IgD-negative memory B cell (primary cell): ENCODE data around the gene TMPRSS2. TPM values are rescaled to one million over a fixed set of nuclear protein-coding genes. Genes with fewer than 3 reads are reported as not detected.

Experiments
- H3K27ac Mint-ChIP-seq, 3 donors: one replicate each; pipeline ENCODE4 v1.8.0; 2020 to 2022; ENCODE audit warnings: mild to moderate bottlenecking in 3 of 3, mixed read lengths in 3 of 3, moderate library complexity in 1 of 3
- H3K27me3 Mint-ChIP-seq: one replicate; pipeline ENCODE4 v1.8.0; 2021; ENCODE audit warnings: mixed read lengths
- H3K36me3 Mint-ChIP-seq: one replicate; pipeline ENCODE4 v1.8.0; 2020; ENCODE audit warnings: mild to moderate bottlenecking, mixed read lengths
- H3K4me1 Mint-ChIP-seq, 3 donors: one replicate each; pipeline ENCODE4 v1.8.0; 2020 to 2022; ENCODE audit warnings: mixed read lengths in 3 of 3, mild to moderate bottlenecking in 1 of 3
- H3K4me3 Mint-ChIP-seq, 4 donors: one replicate each; pipeline ENCODE4 v1.8.0; 2020 to 2022; ENCODE audit warnings: mild to moderate bottlenecking in 4 of 4, mixed read lengths in 4 of 4, moderate library complexity in 3 of 4
- H3K9me3 Mint-ChIP-seq, 3 donors: one replicate each; pipeline ENCODE4 v1.8.0; 2020 to 2021; ENCODE audit warnings: mixed read lengths in 3 of 3, mild to moderate bottlenecking in 1 of 3
- polyA plus RNA-seq: library from polyadenylated mRNA; unstranded; fragments of 300-500 nt; fragmentation: Illumina TruSeq; gene quantifications from one replicate; pipeline ENCODE4 v1.2.3, GENCODE V29; 2021

Gene TMPRSS2
- polyA plus RNA-seq, 1 donor from 2014 or later, result not detected

GRCh38 chr21:41480086-41480690 is 27.8 kb downstream of the TMPRSS2 start:
- H3K9me3 Mint-ChIP-seq, result no peaks in the 10 kb centered on the region
- no peak overlapping the region for H3K4me3 Mint-ChIP-seq
- H3K4me1 Mint-ChIP-seq, result peaks cover 0 to 14% (median 5%) of the 10 kb centered on the region in 3 donors
- peaks cover 10% of the 10 kb centered on the region for H3K27me3 Mint-ChIP-seq
- no peak overlapping the region for H3K27ac Mint-ChIP-seq
- no peaks in the 10 kb centered on the region for H3K36me3 Mint-ChIP-seq

GRCh38 chr21:41479686-41480085 is 28.3 kb downstream of the TMPRSS2 start:
- H3K36me3 Mint-ChIP-seq, result no peaks in the 10 kb centered on the region
- peaks cover 10% of the 10 kb centered on the region for H3K27me3 Mint-ChIP-seq
- peaks cover 0 to 14% (median 5%) of the 10 kb centered on the region in 3 donors for H3K4me1 Mint-ChIP-seq
- no peak overlapping the region for H3K27ac Mint-ChIP-seq
- H3K9me3 Mint-ChIP-seq, result no peaks in the 10 kb centered on the region
- no peak overlapping the region for H3K4me3 Mint-ChIP-seq

GRCh38 chr21:41478319-41479177 is 29.4 kb downstream of the TMPRSS2 start:
- peak overlapping the region in 1 of 4 donors; percentile 52 for H3K4me3 Mint-ChIP-seq

GRCh38 chr21:41477641-41478318 is 30.2 kb downstream of the TMPRSS2 start:
- no peaks in the 10 kb centered on the region for H3K36me3 Mint-ChIP-seq
- H3K4me1 Mint-ChIP-seq, result peaks cover 0 to 9% (median 4%) of the 10 kb centered on the region in 3 donors
- peaks cover 10% of the 10 kb centered on the region for H3K27me3 Mint-ChIP-seq
- no peak overlapping the region for H3K4me3 Mint-ChIP-seq
- H3K27ac Mint-ChIP-seq, result peak overlapping the region in 1 of 3 donors; percentile 58
- H3K9me3 Mint-ChIP-seq, result no peaks in the 10 kb centered on the region

More at GRCh38 chr21:41478319-41479177, 29.4 kb downstream of the TMPRSS2 start:
- Mint-ChIP-seq H3K27ac (no peak overlapping the region), H3K27me3 (peaks cover 10% of the 10 kb centered on the region), H3K4me1 (peaks cover 0 to 11% (median 5%) of the 10 kb centered on the region in 3 donors), H3K9me3 (no peaks in the 10 kb centered on the region), H3K36me3 (no peaks in the 10 kb centered on the region)

- no peak overlapping the region for H3K4me3 Mint-ChIP-seq
- peaks cover 12% of the 10 kb centered on the region for H3K27me3 Mint-ChIP-seq
- no peaks in the 10 kb centered on the region for H3K4me1 Mint-ChIP-seq
- no peaks in the 10 kb centered on the region for H3K9me3 Mint-ChIP-seq
- no peaks in the 10 kb centered on the region for H3K36me3 Mint-ChIP-seq
- no peak overlapping the region for H3K27ac Mint-ChIP-seq
These were observed 32.1 kb downstream of the TMPRSS2 start for GRCh38 chr21:41475714-41476420.

- Mint-ChIP-seq H3K4me1 (no peaks in the 10 kb centered on the region), H3K27me3 (peaks cover 26% of the 10 kb centered on the region), H3K27ac (no peak overlapping the region), H3K9me3 (no peaks in the 10 kb centered on the region), H3K36me3 (no peaks in the 10 kb centered on the region), H3K4me3 (no peak overlapping the region)
These were observed 35.0 kb downstream of the TMPRSS2 start for GRCh38 chr21:41472753-41473548.

GRCh38 chr21:41470054-41470453 is 37.9 kb downstream of the TMPRSS2 start:
- H3K4me3 Mint-ChIP-seq, result no peak overlapping the region
- H3K4me1 Mint-ChIP-seq, result no peaks in the 10 kb centered on the region
- no peaks in the 10 kb centered on the region for H3K36me3 Mint-ChIP-seq
- no peaks in the 10 kb centered on the region for H3K9me3 Mint-ChIP-seq
- H3K27me3 Mint-ChIP-seq, result peaks cover 27% of the 10 kb centered on the region
- H3K27ac Mint-ChIP-seq, result peak overlapping the region in 1 of 3 donors; percentile 4

GRCh38 chr21:41466024-41466820 is 41.7 kb downstream of the TMPRSS2 start:
- no peak overlapping the region for H3K4me3 Mint-ChIP-seq
- peak overlapping the region in 1 of 3 donors; percentile 48 for H3K27ac Mint-ChIP-seq
- H3K27me3 Mint-ChIP-seq, result peaks cover 24% of the 10 kb centered on the region
- H3K9me3 Mint-ChIP-seq, result peaks cover 0 to 6% (median 0%) of the 10 kb centered on the region in 3 donors
- H3K4me1 Mint-ChIP-seq, result peaks cover 10 to 13% (median 12%) of the 10 kb centered on the region in 3 donors
- H3K36me3 Mint-ChIP-seq, result no peaks in the 10 kb centered on the region

- no peak overlapping the region for H3K4me3 Mint-ChIP-seq
- H3K27me3 Mint-ChIP-seq, result peaks cover 19% of the 10 kb centered on the region
- no peaks in the 10 kb centered on the region for H3K36me3 Mint-ChIP-seq
- peaks cover 0 to 6% (median 0%) of the 10 kb centered on the region in 3 donors for H3K9me3 Mint-ChIP-seq
- peaks cover 12 to 19% (median 17%) of the 10 kb centered on the region in 3 donors for H3K4me1 Mint-ChIP-seq
- no peak overlapping the region for H3K27ac Mint-ChIP-seq
These were observed 42.7 kb downstream of the TMPRSS2 start for GRCh38 chr21:41465176-41465781.

GRCh38 chr21:41460578-41461527 is 47.1 kb downstream of the TMPRSS2 start:
- peaks cover 0 to 6% (median 0%) of the 10 kb centered on the region in 3 donors for H3K9me3 Mint-ChIP-seq
- H3K27ac Mint-ChIP-seq, result peak overlapping the region in 2 of 3 donors; percentile 67 to 80
- H3K4me1 Mint-ChIP-seq, result peaks cover 12 to 19% (median 19%) of the 10 kb centered on the region in 3 donors
- H3K27me3 Mint-ChIP-seq, result no peaks in the 10 kb centered on the region
- peaks cover 3% of the 10 kb centered on the region for H3K36me3 Mint-ChIP-seq
- peak overlapping the region in 2 of 4 donors; percentile 67 to 84 for H3K4me3 Mint-ChIP-seq

GRCh38 chr21:41459884-41460534 is 47.9 kb downstream of the TMPRSS2 start:
- H3K36me3 Mint-ChIP-seq, result peaks cover 3% of the 10 kb centered on the region
- H3K27me3 Mint-ChIP-seq, result no peaks in the 10 kb centered on the region
- H3K9me3 Mint-ChIP-seq, result peaks cover 0 to 6% (median 0%) of the 10 kb centered on the region in 3 donors
- peak overlapping the region in 2 of 3 donors; percentile 67 to 80 for H3K27ac Mint-ChIP-seq
- H3K4me1 Mint-ChIP-seq, result peaks cover 12 to 19% (median 19%) of the 10 kb centered on the region in 3 donors
- no peak overlapping the region for H3K4me3 Mint-ChIP-seq
